Adrenal gland (tissue), 12 donors: ENCODE results near the gene TNS3. TPM values are rescaled to one million over a fixed set of nuclear protein-coding genes. Genes with fewer than 3 reads are reported as not detected.

ENCODE experiments used
- DNase-seq, 7 donors: peaks; one replicate each; pipeline ENCODE4 v3.0.0-alpha.2; 2019 to 2020
- H3K27ac ChIP-seq, 5 donors: fragments of 200-600 bp; sonication (generic) in 4 of 5; 1 replicate in 3 of 5; 2 replicates in 2 of 5; pipeline versions ENCODE4 v1.5.1 to v1.8.0; 2016 to 2020; ENCODE audit warnings: mild to moderate bottlenecking in 1 of 5
- H3K27me3 ChIP-seq: fragments of 200-600 bp; 2 replicates; pipeline ENCODE4 v1.8.0; 2021
- H3K36me3 ChIP-seq, 2 donors: fragments of 200-600 bp; replicated peaks in 1 of 2; 1 replicate in 1 of 2; 2 replicates in 1 of 2; pipeline versions ENCODE4 v1.5.1 to v1.8.0; 2018 to 2022
- H3K4me1 ChIP-seq, 2 donors: fragments of 200-600 bp; replicated peaks in 1 of 2; 1 replicate in 1 of 2; 2 replicates in 1 of 2; pipeline versions ENCODE4 v1.5.1 to v1.8.0; 2018 to 2021
- H3K4me3 ChIP-seq, 4 donors: fragments of 200-600 bp; sonication (generic) in 3 of 4; one replicate each; pipeline ENCODE4 v1.5.1; 2016 to 2018
- H3K9me3 ChIP-seq, 3 donors: fragments of 200-600 bp; sonication (generic) in 1 of 3; replicated peaks in 1 of 3; 1 replicate in 2 of 3; 2 replicates in 1 of 3; pipeline versions ENCODE4 v1.5.1 to v1.8.0; 2016 to 2021
- POLR2A ChIP-seq, 2 donors: fragments of 450-650 bp; IDR thresholded peaks; one replicate each; pipeline ENCODE4 v1.6.1; 2017; ENCODE audit warnings: antibody characterized with exemption in 2 of 2, mild to moderate bottlenecking in 2 of 2, moderate library complexity in 1 of 2
- WGBS, 4 donors: extraction: QIAGEN DNeasy Blood & Tissue Kit in 2 of 4; methylation state at CpG; one replicate each; pipeline versions ENCODE4 v1.1.5 to v1.1.7; 2013 to 2017; 5-methylcytosine and 5-hydroxymethylcytosine counted together
- intact Hi-C, 2 donors: fragments of 100-400 bp; cut with DNase I; formaldehyde crosslinking; loops; one replicate each; pipeline versions ENCODE4 v1.14.1 to v1.15.0; 2022 to 2023
- polyA plus RNA-seq, 3 donors: library from polyadenylated mRNA; stranded (reverse); fragments of 200-250 nt in 2 of 3; fragments of 350-450 nt in 1 of 3; fragmentation: Illumina TruSeq in 1 of 3; extraction: RNeasy Lipid Tissue Mini Kit (QIAGEN cat#74804) in 1 of 3; gene quantifications; one replicate each; pipeline ENCODE4 v1.2.3, GENCODE V29; 2013 to 2014
- total RNA-seq, 9 donors: library from RNA; depleted of rRNA in 4 of 9; stranded (reverse); fragments of >200 nt in 4 of 9; fragments of 120-200 nt in 1 of 9; fragmentation: NEBNext Ultra II Directional in 1 of 9; extraction: Animal tissue kit (Norgen Biotek cat#: 25700) in 1 of 9; gene quantifications; one replicate each; pipeline versions ENCODE4 v1.1.0 to v1.2.4, GENCODE V29; 2013 to 2023
- TF ChIP-seq, protein P1 (sequence below), 6 experiments: fragments of 450-650 bp in 4 of 6; fragments of 200-600 bp in 2 of 6; sonication (generic) in 1 of 6; IDR thresholded peaks; 1 replicate in 5 of 6; 2 replicates in 1 of 6; pipeline versions ENCODE4 v1.5.1 to v1.8.0; 2016 to 2021; ENCODE audit warnings: antibody characterized with exemption in 6 of 6, mild to moderate bottlenecking in 2 of 6, moderate library complexity in 1 of 6
- donor health status: healthy with polysubstance abuse.
- donor health status: Bipolar disorder and iron deficiency.
- donor health status: DM: yes; HTN: yes; CAD: no.
- donor health status: DM: no; HTN: no; CAD: no.
- donor health status: DM: no; HTN: no; CAD: no.
- donor health status: DM: yes; HTN: yes; CAD: no.

TNS3 gene
- total and polyA plus RNA-seq, 12 donors = 21.0 to 188 (median 99.8) TPM

DNA sequence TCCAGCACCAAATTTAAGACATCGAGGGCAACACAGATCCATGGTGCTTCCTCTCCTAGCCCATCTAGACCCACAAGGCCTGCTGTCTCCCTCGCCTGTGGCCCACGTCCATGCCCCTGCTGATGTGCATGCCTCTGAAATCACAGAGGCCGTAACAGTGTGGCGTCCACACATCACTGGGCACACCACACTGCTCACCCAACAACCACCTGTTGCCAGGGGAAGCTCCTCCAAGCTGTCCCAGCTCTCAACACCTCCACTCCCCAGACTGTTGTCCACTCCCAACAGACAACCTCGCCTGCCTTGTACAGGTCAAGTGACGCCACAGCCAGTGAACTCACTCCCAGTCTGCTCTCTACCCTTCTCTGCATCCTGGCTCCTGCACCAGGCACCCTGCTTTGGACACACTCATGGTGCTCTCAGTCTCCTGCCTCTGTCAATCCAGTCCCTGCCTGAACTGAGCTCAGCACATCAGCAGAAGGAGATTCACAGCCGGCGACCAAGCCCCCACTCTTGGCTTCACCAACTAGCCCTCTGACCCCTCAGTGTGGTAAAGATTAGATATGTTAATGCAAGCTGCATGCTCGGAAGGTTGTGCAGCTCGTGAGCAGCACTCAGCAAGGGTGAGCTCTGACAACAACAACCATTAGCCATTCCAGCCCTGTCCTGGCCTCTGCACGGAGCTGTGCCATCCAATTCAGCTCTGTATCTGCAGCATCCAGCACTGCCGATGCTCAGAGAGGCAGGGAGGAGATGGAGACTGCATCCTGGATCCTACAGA is 197.0 kb downstream of the TNS3 start:
- intact Hi-C loops = no loop called here
- Histone ChIP-seq H3K9me3 (no peaks in the 10 kb centered on the region), H3K27ac (no peak overlapping the region), H3K27me3 (no peaks in the 10 kb centered on the region), H3K4me3 (no peak overlapping the region), H3K4me1 (peaks cover 2 to 8% of the 10 kb centered on the region in 2 donors), H3K36me3 (peaks cover 0 to 23% of the 10 kb centered on the region in 2 donors)
- 92 to 96% (median 93%) methylated on average over 11 to 13 of the region's 13 CpGs for WGBS, 4 donors
- DNase-seq = no peak
- TF ChIP-seq, protein P1, sequence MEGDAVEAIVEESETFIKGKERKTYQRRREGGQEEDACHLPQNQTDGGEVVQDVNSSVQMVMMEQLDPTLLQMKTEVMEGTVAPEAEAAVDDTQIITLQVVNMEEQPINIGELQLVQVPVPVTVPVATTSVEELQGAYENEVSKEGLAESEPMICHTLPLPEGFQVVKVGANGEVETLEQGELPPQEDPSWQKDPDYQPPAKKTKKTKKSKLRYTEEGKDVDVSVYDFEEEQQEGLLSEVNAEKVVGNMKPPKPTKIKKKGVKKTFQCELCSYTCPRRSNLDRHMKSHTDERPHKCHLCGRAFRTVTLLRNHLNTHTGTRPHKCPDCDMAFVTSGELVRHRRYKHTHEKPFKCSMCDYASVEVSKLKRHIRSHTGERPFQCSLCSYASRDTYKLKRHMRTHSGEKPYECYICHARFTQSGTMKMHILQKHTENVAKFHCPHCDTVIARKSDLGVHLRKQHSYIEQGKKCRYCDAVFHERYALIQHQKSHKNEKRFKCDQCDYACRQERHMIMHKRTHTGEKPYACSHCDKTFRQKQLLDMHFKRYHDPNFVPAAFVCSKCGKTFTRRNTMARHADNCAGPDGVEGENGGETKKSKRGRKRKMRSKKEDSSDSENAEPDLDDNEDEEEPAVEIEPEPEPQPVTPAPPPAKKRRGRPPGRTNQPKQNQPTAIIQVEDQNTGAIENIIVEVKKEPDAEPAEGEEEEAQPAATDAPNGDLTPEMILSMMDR (IDR thresholded peaks at IDR 0.05) = no peak
- no peak for TF ChIP-seq POLR2A (IDR thresholded peaks at IDR 0.05)

DNA sequence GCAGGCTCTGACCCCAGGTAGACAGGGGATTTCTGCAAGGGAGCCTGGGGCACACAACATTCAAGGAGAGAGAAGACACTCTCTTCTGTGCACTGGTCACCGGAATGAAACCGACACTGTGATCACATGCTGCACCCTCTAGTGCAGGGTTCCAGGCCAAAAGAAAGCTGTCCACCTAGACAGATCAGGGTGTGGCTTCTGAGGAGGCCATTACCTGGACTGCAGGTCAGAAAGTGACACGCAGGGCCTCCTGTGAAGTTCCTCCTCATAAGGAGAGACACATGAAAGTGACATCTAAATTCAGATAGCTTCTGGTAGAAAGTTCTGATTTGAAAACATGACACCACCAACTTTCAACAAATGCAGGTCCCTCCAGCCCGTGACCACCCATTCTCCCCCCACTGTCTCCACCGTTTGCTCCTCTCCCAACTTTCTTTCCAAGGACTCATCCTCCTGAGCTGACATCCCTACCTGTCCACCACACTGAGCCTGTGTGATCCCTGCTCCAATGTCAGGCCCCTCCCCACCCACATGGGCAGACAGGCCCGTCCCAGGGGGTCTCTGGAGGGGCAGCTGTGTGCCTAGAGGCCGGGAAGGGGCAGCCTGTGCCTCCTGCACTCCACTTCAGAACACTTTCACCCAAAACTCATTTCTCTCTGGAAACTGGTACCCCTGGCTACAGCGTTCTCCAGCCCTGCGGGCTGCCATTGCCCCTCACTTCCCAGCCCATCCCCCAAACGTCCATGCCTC is 198.0 kb downstream of the TNS3 start:
- no peak overlapping the region for H3K27ac ChIP-seq
- H3K4me1 ChIP-seq = peaks cover 8 to 9% of the 10 kb centered on the region in 2 donors
- H3K9me3 ChIP-seq = no peaks in the 10 kb centered on the region
- peaks cover 0 to 23% of the 10 kb centered on the region in 2 donors for H3K36me3 ChIP-seq
- TF ChIP-seq, protein P1 (IDR thresholded peaks at IDR 0.05) = no peak
- TF ChIP-seq POLR2A (IDR thresholded peaks at IDR 0.05) = no peak
- DNase-seq = no peak
- 86 to 91% (median 88%) methylated on average over 8 to 10 of the region's 10 CpGs for WGBS, 4 donors
- H3K4me3 ChIP-seq = no peak overlapping the region
- intact Hi-C loops = no loop called here
- H3K27me3 ChIP-seq = no peaks in the 10 kb centered on the region

DNA sequence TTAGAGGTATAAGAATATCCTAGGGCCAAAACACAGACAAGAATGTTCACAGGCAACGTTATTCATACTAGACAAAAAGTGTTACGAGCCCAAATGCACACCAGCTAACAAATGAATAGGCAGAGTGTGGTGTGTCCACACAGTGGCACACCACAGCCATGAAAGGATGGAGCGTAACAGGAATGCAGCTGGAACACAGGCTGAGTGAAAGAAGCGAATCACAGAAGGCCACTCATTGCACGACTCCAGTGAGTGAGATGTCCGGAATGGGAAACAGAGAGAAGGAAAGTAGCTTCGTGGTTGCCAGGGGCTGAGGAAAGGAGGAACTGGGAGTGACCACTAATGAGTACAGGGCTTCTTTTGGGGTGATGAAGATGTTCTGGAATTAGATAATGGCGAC is 198.8 kb downstream of the TNS3 start:
- peaks cover 0 to 22% of the 10 kb centered on the region in 2 donors for H3K36me3 ChIP-seq
- TF ChIP-seq POLR2A (IDR thresholded peaks at IDR 0.05) = no peak
- TF ChIP-seq, protein P1 (IDR thresholded peaks at IDR 0.05) = no peak
- H3K4me1 ChIP-seq = peaks cover 8 to 13% of the 10 kb centered on the region in 2 donors
- intact Hi-C loops = no loop called here
- WGBS, 4 donors = 78 to 85% (median 83%) methylated on average over 8 of the region's 8 CpGs
- no peaks in the 10 kb centered on the region for H3K27me3 ChIP-seq
- no peaks in the 10 kb centered on the region for H3K9me3 ChIP-seq
- no peak overlapping the region for H3K4me3 ChIP-seq
- H3K27ac ChIP-seq = no peak overlapping the region
- peak in 1 of 7 donors; percentile 7 for DNase-seq

GRCh38 chr7:47382200-47382599 is 199.7 kb downstream of the TNS3 start:
- DNase-seq = no peak
- Histone ChIP-seq H3K4me3 (no peak overlapping the region), H3K9me3 (no peaks in the 10 kb centered on the region), H3K4me1 (peaks cover 8 to 16% of the 10 kb centered on the region in 2 donors), H3K36me3 (peaks cover 0 to 14% of the 10 kb centered on the region in 2 donors), H3K27ac (no peak overlapping the region), H3K27me3 (no peaks in the 10 kb centered on the region)
- 78 to 81% (median 79%) methylated on average over 5 of the region's 5 CpGs for WGBS, 4 donors
- intact Hi-C loops = no loop called here
- no peak for TF ChIP-seq POLR2A (IDR thresholded peaks at IDR 0.05)
- TF ChIP-seq, protein P1 (IDR thresholded peaks at IDR 0.05) = no peak
